GM23338 (cell line): ENCODE data around the gene TSR1. TPM values are rescaled to one million over a fixed set of nuclear protein-coding genes. Genes with fewer than 3 reads are reported as not detected.

Experiments used
- ATAC-seq: fragments of 200-7000 bp; cut with Tn5 transposase; 3 replicates; pipeline ENCODE4 v1.9.1; 2020
- DNase-seq: peaks from one replicate; pipeline ENCODE4 v3.0.0-alpha.2; 2015; ENCODE audit warnings: low spot score
- H2AFZ ChIP-seq: fragments of 200-600 bp; sonication (generic); 2 replicates; pipeline ENCODE4 v1.8.0; 2016; ENCODE audit warnings: antibody characterized with exemption, mild to moderate bottlenecking, moderate library complexity
- H3F3A ChIP-seq: fragments of 200-600 bp; sonication (generic); replicated peaks from 2 replicates; pipeline ENCODE4 v1.8.0; 2017; ENCODE audit warnings: antibody characterized with exemption, mixed run types, low read depth
- H3K27ac ChIP-seq: fragments of 200-600 bp; sonication (generic); 2 replicates; pipeline ENCODE4 v1.6.1; 2016; ENCODE audit warnings: low read depth
- H3K27me3 ChIP-seq: fragments of 200-600 bp; sonication (generic); 2 replicates; pipeline ENCODE4 v1.8.0; 2016; ENCODE audit warnings: mild to moderate bottlenecking, mixed run types, moderate library complexity; ENCODE audit not compliant: insufficient read depth
- H3K36me3 ChIP-seq: fragments of 200-600 bp; sonication (generic); 2 replicates; pipeline ENCODE4 v1.8.0; 2016; ENCODE audit warnings: mild to moderate bottlenecking; ENCODE audit not compliant: insufficient read depth
- H3K4me1 ChIP-seq: fragments of 200-600 bp; sonication (generic); 2 replicates; pipeline ENCODE4 v1.8.0; 2016; ENCODE audit warnings: mild to moderate bottlenecking, moderate library complexity; ENCODE audit not compliant: insufficient read depth
- H3K4me2 ChIP-seq: fragments of 200-600 bp; sonication (generic); 2 replicates; pipeline ENCODE4 v1.7.1; 2017; ENCODE audit warnings: mixed run types
- H3K4me3 ChIP-seq: fragments of 200-600 bp; sonication (generic); 2 replicates; pipeline ENCODE4 v1.6.1; 2016; ENCODE audit warnings: mixed run types
- H3K79me2 ChIP-seq: fragments of 200-600 bp; sonication (generic); replicated peaks from 2 replicates; pipeline ENCODE4 v1.8.0; 2017; ENCODE audit warnings: mild to moderate bottlenecking; ENCODE audit not compliant: insufficient read depth
- H3K9me2 ChIP-seq: fragments of 200-600 bp; sonication (generic); 2 replicates; pipeline ENCODE4 v1.8.0; 2017; ENCODE audit not compliant: insufficient read depth
- H4K20me1 ChIP-seq: fragments of 200-600 bp; sonication (generic); replicated peaks from 2 replicates; pipeline ENCODE4 v1.8.0; 2017; ENCODE audit warnings: mild to moderate bottlenecking; ENCODE audit not compliant: insufficient read depth
- H3K27ac Mint-ChIP-seq: 2 replicates; pipeline ENCODE4 v1.8.0; 2020; ENCODE audit warnings: inconsistent platforms, mild to moderate bottlenecking, moderate library complexity, mixed read lengths
- H3K27me3 Mint-ChIP-seq: 3 replicates; pipeline ENCODE4 v1.8.0; 2022; ENCODE audit warnings: low read depth, mild to moderate bottlenecking, moderate library complexity, mixed read lengths, inconsistent platforms; ENCODE audit not compliant: insufficient read depth, poor library complexity
- H3K36me3 Mint-ChIP-seq: 3 replicates; pipeline ENCODE4 v1.8.0; 2021; ENCODE audit warnings: low read depth, mild to moderate bottlenecking, inconsistent platforms, moderate library complexity, mixed read lengths
- H3K4me1 Mint-ChIP-seq: 3 replicates; pipeline ENCODE4 v1.8.0; 2020; ENCODE audit warnings: mild to moderate bottlenecking, inconsistent platforms, mixed read lengths
- H3K4me3 Mint-ChIP-seq: 3 replicates; pipeline ENCODE4 v1.8.0; 2021; ENCODE audit warnings: moderate library complexity, mild to moderate bottlenecking, inconsistent platforms, mixed read lengths
- H3K9me3 Mint-ChIP-seq: 3 replicates; pipeline ENCODE4 v1.8.0; 2020; ENCODE audit warnings: moderate library complexity, mild to moderate bottlenecking, inconsistent platforms, mixed read lengths
- CREB1 ChIP-seq: fragments of 250-450 bp; sonication (Bioruptor Pico); IDR thresholded peaks from 2 replicates; pipeline ENCODE4 v1.5.0; 2020; ENCODE audit warnings: low read depth, mild to moderate bottlenecking, moderate library complexity
- CTCF ChIP-seq, 2 experiments: fragments of 200-600 bp in 1 of 2; sonication (generic) in 1 of 2; conservative IDR thresholded peaks; 2 replicates each; pipeline versions ENCODE4 v1.5.1 to v1.6.1; 2016 to 2017; ENCODE audit warnings: antibody characterized with exemption in 2 of 2, low read depth in 2 of 2, mild to moderate bottlenecking in 2 of 2, moderate library complexity in 1 of 2
- ETS1 ChIP-seq: IDR thresholded peaks from 2 replicates; pipeline ENCODE4 v1.6.1; 2016; ENCODE audit warnings: antibody characterized with exemption
- EZH2 ChIP-seq: fragments of 200-600 bp; sonication (generic); IDR thresholded peaks from one replicate; pipeline ENCODE4 v1.8.0; 2017; ENCODE audit warnings: antibody characterized with exemption, mild to moderate bottlenecking, low read depth; ENCODE audit not compliant: unreplicated experiment
- EZH2phosphoT487 ChIP-seq: fragments of 200-600 bp; sonication (generic); IDR thresholded peaks from one replicate; pipeline ENCODE4 v1.8.1; 2018; ENCODE audit warnings: antibody characterized with exemption; ENCODE audit not compliant: unreplicated experiment
- JUNB ChIP-seq: IDR thresholded peaks from one replicate; pipeline ENCODE4 v1.6.1; 2016; ENCODE audit warnings: antibody characterized with exemption; ENCODE audit not compliant: unreplicated experiment
- NANOG ChIP-seq: IDR thresholded peaks from 2 replicates; pipeline ENCODE4 v1.6.1; 2016; ENCODE audit warnings: antibody characterized with exemption, borderline replicate concordance
- POLR2AphosphoS5 ChIP-seq: IDR thresholded peaks from 2 replicates; pipeline ENCODE4 v1.6.1; 2016; ENCODE audit warnings: antibody characterized with exemption, low read depth
- REST ChIP-seq: IDR thresholded peaks from one replicate; pipeline ENCODE4 v1.6.1; 2018; ENCODE audit warnings: antibody characterized with exemption; ENCODE audit not compliant: unreplicated experiment
- STAT1 ChIP-seq: IDR thresholded peaks from one replicate; pipeline ENCODE4 v1.6.1; 2016; ENCODE audit warnings: antibody characterized with exemption; ENCODE audit not compliant: unreplicated experiment
- ZNF114 ChIP-seq: fragments of 250-450 bp; sonication (Bioruptor Pico); IDR thresholded peaks from 2 replicates; pipeline ENCODE4 v1.5.0; 2020; ENCODE audit warnings: mild to moderate bottlenecking, moderate library complexity
- ZNF331 ChIP-seq: fragments of 250-450 bp; sonication (Bioruptor Pico); IDR thresholded peaks from 2 replicates; pipeline ENCODE4 v1.5.0; 2020; ENCODE audit warnings: low read depth, mild to moderate bottlenecking, moderate library complexity
- ZNF462 ChIP-seq: fragments of 250-450 bp; sonication (Bioruptor Pico); IDR thresholded peaks from 2 replicates; pipeline ENCODE4 v1.5.0; 2020; ENCODE audit warnings: mild to moderate bottlenecking, moderate library complexity
- polyA plus RNA-seq: library from polyadenylated mRNA; unstranded; fragments of >200 nt; fragmentation: Nextera tagmentation; extraction: Ambion mirVana; gene quantifications from 2 replicates; pipeline ENCODE4 v1.2.1, GENCODE V29; 2016
- total RNA-seq: library from RNA; depleted of rRNA; stranded (reverse); fragments of >200 nt; shearing (Covaris generic); gene quantifications from 2 replicates; pipeline ENCODE4 v1.2.3, GENCODE V29; 2014

The TSR1 gene
- total and polyA plus RNA-seq, 2 experiments from 2014 or later, result 36.9 to 108 TPM

GRCh38 chr17:2375406-2375805, 39.1 kb upstream of the TSR1 start:
- ATAC-seq, result no peak
- Mint-ChIP-seq H3K4me3 (no peak overlapping the region), H3K4me1 (peaks cover 5% of the 10 kb centered on the region), H3K27me3 (peaks cover 13% of the 10 kb centered on the region), H3K9me3 (no peaks in the 10 kb centered on the region), H3K36me3 (peaks cover 32% of the 10 kb centered on the region), H3K27ac (no peak overlapping the region)
- Histone ChIP-seq H3K4me1 (no peaks in the 10 kb centered on the region), H2AFZ (no peak overlapping the region), H3F3A (0 out of 2 replicates have a peak, but pooled peaks cover 3% of the 10 kb centered on the region), H3K27me3 (no peaks in the 10 kb centered on the region), H3K27ac (no peak overlapping the region), H3K4me2 (no peak overlapping the region), H3K9me2 (no peaks in the 10 kb centered on the region), H4K20me1 (no peaks in the 10 kb centered on the region; the same call in 1 of the 2 replicates), H3K36me3 (no peaks in the 10 kb centered on the region), H3K79me2 (no peaks in the 10 kb centered on the region), H3K4me3 (no peak overlapping the region)
- TF ChIP-seq ETS1 (no peak), JUNB (no peak), ZNF462 (CRISPR knock-in tag) (no peak), ZNF331 (CRISPR knock-in tag) (no peak), REST (no peak), ZNF114 (CRISPR knock-in tag) (no peak), CREB1 (CRISPR knock-in tag) (no peak), NANOG (no peak), CTCF (conservative IDR thresholded peaks at IDR 0.05; ENCODE audit: low read depth in 2 of 2) (no peak), EZH2phosphoT487 (no peak), EZH2 (no peak), POLR2AphosphoS5 (no peak), STAT1 (no peak)
- no peak for DNase-seq
